Forelimb muscle (tissue), 1 donor: ENCODE results near the gene AGAP2. TPM values are rescaled to one million over a fixed set of nuclear protein-coding genes. Genes with fewer than 3 reads are reported as not detected.
"Not testable (repeated sequence)": the region's sequence is repeated elsewhere in the genome, so short reads cannot be mapped to it uniquely, and the experiment has no call there.

ENCODE experiments used
- DNase-seq: peaks from one replicate; pipeline ENCODE4 v3.0.0-alpha.2; 2013; ENCODE audit warnings: low read depth
- polyA plus RNA-seq: library from polyadenylated mRNA; unstranded; fragments of 120-200 nt; gene quantifications from one replicate; pipeline ENCODE4 v1.2.1, GENCODE V29; 2013; ENCODE audit not compliant: insufficient read length

AGAP2 gene
- polyA plus RNA-seq, result 8.2 TPM

- no peak for DNase-seq
These were observed at the start of gene AGAP2 for GRCh38 chr12:57738661-57739237. Gene AGAP2, minus strand, starts transcription at chr12:57738742. Its CDS starts 496 bp downstream, at chr12:57738246.

GRCh38 chr12:57783861-57784260 lies 45.3 kb upstream of the AGAP2 start:
- DNase-seq, result no peak

GRCh38 chr12:57783466-57783801 lies 44.9 kb upstream of the AGAP2 start:
- no peak for DNase-seq

GRCh38 chr12:57782608-57783465 lies 44.3 kb upstream of the AGAP2 start, which contains the start of gene TSFM:
Gene TSFM, plus strand, starts transcription at chr12:57782787. Its CDS starts 15 bp downstream, at chr12:57782802.
- DNase-seq, result peak; percentile 89

GRCh38 chr12:57782243-57782607 lies 43.7 kb upstream of the AGAP2 start:
- no peak for DNase-seq

- DNase-seq, result no peak
These were observed 43.3 kb upstream of the AGAP2 start for GRCh38 chr12:57781801-57782200.

GRCh38 chr12:57781244-57781643 lies 42.7 kb upstream of the AGAP2 start:
- no peak for DNase-seq

GRCh38 chr12:57780284-57780897 lies 41.8 kb upstream of the AGAP2 start:
- no peak for DNase-seq

- DNase-seq, result no peak
These were observed 41.2 kb upstream of the AGAP2 start for GRCh38 chr12:57779736-57780135.

GRCh38 chr12:57777911-57778310 lies 39.4 kb upstream of the AGAP2 start:
- DNase-seq, result no peak

- no peak for DNase-seq
These were observed 38.8 kb upstream of the AGAP2 start for GRCh38 chr12:57777367-57777766.

GRCh38 chr12:57776247-57776587 lies 37.7 kb upstream of the AGAP2 start:
- DNase-seq, result no peak

GRCh38 chr12:57775563-57776246 lies 37.2 kb upstream of the AGAP2 start:
- DNase-seq, result no peak

- DNase-seq, result no peak
These were observed 36.5 kb upstream of the AGAP2 start for GRCh38 chr12:57775044-57775443.

GRCh38 chr12:57774634-57775033 lies 36.1 kb upstream of the AGAP2 start:
- not testable (repeated sequence) for DNase-seq

GRCh38 chr12:57772429-57773322 lies 34.1 kb upstream of the AGAP2 start, which contains the start of gene EEF1AKMT3:
Gene EEF1AKMT3, plus strand, starts transcription at chr12:57772614. Its CDS starts 111 bp downstream, at chr12:57772725.
- no peak for DNase-seq

GRCh38 chr12:57771873-57772428 lies 33.4 kb upstream of the AGAP2 start, which contains the start of gene METTL1:
Gene METTL1, minus strand, starts transcription at chr12:57772105. Its CDS starts 22 bp downstream, at chr12:57772083.
- DNase-seq, result peak; percentile 94

- peak; percentile 89 for DNase-seq
These were observed 32.8 kb upstream of the AGAP2 start for GRCh38 chr12:57771236-57771872.

GRCh38 chr12:57770734-57771133 lies 32.2 kb upstream of the AGAP2 start:
- DNase-seq, result no peak

GRCh38 chr12:57769594-57769993 lies 31.1 kb upstream of the AGAP2 start:
- no peak for DNase-seq
